GM12874 (cell line): Measurements from ENCODE around the gene SLC26A5.

ENCODE experiments used
- TF ChIP-seq, protein P1 (sequence below): IDR thresholded peaks from 2 replicates; pipeline ENCODE4 v1.5.1; 2011; ENCODE audit warnings: low read depth, mild to moderate bottlenecking, control low read depth, low read length, moderate library complexity; ENCODE audit not compliant: insufficient read depth

SLC26A5 gene

GRCh38 chr7:103447073-103447960 is 1.3 kb upstream of the SLC26A5 start:
- TF ChIP-seq, protein P1, sequence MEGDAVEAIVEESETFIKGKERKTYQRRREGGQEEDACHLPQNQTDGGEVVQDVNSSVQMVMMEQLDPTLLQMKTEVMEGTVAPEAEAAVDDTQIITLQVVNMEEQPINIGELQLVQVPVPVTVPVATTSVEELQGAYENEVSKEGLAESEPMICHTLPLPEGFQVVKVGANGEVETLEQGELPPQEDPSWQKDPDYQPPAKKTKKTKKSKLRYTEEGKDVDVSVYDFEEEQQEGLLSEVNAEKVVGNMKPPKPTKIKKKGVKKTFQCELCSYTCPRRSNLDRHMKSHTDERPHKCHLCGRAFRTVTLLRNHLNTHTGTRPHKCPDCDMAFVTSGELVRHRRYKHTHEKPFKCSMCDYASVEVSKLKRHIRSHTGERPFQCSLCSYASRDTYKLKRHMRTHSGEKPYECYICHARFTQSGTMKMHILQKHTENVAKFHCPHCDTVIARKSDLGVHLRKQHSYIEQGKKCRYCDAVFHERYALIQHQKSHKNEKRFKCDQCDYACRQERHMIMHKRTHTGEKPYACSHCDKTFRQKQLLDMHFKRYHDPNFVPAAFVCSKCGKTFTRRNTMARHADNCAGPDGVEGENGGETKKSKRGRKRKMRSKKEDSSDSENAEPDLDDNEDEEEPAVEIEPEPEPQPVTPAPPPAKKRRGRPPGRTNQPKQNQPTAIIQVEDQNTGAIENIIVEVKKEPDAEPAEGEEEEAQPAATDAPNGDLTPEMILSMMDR, result peak; percentile 77

DNA sequence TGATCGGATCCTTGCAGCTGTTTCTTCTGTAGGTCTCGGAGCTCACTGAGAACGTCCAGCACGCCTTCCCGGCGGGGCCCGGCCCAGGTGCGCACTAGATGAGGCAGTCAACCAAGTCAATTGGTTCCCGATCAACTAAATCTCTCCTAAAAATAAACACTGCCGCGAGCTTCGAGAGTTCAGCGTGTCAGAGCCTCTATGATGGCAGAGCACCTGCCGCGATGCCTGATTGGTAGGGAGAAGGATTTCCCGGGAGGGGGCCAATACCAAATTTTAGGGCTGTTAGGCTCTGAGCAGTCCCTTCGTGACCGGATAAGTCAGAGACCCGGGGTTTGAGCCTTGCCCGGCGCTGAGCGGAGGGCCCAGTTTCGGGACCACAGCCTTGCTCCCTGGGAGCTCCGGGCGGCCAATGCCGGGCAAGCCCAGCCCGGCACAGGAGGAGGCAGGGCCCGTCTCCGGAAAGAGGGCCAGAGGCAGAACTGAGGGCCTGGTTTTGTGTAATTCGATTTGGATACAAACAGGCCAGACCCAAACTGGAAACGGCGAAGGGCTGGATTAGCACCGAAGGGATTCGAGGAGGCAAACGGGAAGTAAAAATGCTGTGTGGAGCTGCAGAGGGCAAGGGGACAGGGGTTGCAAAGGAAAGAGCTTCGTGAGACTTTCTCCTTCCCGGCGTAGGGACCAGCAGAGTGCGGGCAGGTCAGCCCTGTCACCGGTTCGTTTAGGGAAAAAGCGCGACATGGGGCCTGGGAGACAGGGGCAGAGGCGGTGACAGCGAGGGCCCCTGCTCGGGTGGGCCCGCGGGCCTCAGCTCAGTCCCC is 569 bp downstream of the SLC26A5 start:
- TF ChIP-seq, protein P1, result no peak

DNA sequence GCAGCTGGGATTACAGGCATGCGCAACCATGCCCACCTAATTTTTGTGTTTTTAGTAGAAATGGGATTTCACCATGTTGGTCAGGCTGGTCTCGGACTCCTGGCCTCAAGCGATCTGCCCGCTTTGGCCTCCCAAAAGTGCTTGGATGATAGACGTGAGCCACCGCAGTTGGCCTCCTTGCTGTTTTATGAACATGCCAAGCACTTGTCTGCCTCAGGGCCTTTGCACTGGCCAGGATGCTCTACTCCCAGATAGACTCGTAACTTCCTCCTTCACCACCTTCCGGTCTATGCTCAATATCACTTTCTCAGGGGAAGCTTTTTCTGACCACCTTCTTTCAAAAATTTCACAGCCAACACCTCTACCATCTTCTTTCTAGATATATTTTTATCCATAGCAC is 6.3 kb downstream of the SLC26A5 start:
- TF ChIP-seq, protein P1, result no peak

DNA sequence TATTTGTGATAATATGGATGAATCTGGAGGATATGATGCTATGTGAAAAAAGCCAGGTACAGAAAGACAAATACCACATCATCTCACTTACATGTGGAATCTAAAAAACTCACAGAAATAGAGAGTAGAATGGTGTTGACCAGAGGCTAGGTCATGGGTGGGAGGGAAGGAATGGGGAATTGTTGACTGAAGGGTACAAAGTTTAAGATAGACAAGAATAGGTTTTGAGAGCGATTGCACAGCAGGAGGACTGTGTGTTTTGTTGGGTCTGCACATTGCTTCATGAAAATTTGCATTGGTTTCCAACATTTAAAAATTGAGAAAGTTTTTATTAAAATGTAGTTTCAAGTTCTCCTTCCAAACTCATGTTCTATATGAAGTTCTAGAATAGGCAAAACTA is 8.4 kb downstream of the SLC26A5 start:
- TF ChIP-seq, protein P1, result no peak

DNA sequence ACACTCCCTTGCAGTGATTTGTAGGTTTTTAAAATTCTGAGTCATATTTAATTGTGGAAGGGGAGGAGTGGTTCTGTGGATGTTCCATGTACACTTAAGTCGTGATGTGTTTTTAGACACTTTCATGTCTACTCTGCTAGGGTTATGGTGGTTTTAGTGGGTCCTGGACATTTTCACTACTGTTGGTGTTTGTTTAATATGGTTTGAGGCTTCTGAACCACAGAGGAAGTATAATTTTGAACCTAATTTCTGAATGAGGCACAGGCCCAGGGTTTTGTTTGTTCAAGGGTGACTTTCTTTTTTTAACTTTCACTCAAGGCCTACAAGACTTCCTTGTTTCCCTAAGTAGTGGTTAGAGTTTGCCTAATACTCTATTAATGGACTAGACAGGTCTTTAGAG is 13.3 kb downstream of the SLC26A5 start:
- TF ChIP-seq, protein P1, result no peak

DNA sequence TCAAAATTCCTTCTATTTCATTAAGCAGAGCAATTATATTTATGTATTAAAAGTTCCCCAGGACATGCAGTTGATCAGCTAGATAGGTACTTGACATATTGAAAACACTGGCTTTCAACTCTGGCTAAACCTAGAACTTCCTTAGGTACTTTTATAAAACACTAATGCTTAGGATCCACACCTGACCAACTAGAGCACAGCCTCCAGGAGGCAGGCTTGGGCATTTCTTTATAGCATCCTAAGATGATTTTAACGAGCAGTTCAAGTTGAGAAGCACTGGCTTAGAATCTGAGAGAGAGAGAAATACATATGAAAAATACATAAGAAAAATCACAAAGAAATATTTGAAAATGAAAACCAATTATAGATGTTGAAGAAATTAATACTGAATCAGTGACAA is 20.8 kb downstream of the SLC26A5 start:
- TF ChIP-seq, protein P1, result no peak

DNA sequence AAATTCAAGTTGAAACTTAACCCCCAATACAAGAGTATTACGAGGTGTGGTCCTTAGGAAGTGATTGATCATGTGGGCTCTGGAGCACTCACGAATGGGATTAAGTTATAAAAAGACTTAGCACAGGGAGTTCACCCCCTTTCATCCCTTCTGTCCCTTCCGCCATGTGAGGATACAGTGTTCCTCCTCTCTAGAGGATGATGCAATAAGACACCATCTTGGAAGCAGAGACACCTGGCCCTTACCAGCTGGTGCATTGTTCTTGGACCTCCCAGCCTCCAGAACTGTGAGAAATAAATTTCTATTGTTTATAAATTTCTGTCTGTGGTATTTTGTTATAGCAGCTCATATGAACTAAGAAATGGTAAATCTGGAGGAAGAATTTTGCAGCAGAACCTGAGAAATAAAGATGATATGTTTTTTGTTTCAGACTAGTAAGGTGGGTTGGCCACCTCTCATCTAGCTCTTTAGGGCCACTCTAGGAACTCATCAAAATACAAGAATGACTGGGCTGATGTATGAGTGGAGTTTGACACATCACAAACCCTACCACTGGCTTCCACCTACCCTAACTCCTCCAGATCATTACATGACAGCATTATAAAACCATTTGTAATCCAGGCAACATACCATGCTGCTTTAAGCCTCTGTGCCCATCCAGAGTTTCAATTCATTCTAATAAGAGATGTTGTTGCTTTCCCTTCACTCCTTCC is 22.4 kb downstream of the SLC26A5 start:
- TF ChIP-seq, protein P1, result no peak
